HG03139 (cell line): ENCODE data around the gene SIRT3.

Experiments used
- ATAC-seq: cut with Tn5 transposase; IDR thresholded peaks from one replicate; pipeline ENCODE4 v1.9.1; 2021; ENCODE audit not compliant: unreplicated experiment

The SIRT3 gene

DNA sequence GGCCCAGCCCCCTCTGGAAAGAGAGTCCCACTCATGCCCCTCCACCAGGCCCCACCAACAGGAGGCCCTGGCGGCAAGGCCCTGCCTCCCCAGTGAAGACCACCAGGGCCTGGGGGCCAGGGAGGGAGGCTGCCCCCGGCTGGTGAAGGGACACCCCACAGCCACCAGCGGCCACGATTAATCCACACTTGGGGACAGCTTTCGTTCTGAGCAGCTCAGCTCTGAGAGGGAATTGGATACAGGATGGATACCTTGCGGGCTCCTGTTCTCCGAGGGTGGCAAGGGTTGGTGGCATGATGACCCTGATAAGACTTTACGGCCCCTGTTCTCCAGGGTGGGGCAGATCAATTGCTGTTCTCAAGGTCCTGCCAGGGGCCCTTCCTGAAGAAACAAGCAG lies 35.2 kb upstream of the SIRT3 start:
- ATAC-seq = no peak

DNA sequence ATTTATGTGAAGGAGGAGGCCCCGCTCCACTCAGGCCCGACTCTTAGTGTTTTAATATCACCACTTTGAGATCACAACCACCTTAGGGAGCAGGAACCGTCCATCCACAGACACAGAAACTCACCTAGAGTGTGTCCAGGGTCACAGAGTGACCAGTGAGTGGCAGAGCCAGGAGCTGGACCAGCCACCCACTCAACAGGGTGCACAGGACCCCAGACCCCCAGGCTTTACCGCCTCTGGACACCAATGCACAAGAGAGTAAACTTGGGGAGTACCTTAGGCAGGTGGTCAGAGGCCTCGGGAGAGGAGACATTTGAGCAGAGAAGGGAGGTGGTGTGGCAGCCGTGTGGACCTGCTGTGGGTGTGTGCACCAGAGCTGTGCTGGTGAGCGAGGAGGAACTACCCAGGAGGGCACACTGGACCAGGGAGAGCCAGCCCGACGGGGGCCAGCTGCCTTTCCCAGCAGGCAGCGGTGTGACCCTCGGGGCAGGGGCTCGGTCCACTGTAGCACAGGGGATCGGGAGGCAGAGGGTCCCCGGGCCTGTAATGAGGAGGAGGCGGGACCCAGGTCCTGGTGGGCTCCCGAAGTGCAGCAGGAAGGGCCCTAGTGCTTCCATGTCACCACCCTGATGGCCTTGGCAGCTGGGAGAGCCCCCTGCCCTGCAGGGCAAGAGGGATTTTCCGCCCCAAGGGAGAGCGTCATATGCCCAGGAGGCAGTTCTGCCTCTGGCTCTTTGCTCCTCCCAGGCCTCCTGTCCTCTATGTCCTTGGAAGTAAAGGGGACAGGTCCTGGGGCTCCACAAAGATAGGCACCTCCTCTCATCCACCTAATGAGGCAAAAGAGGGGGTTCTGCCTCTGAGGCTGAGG lies 34.5 kb upstream of the SIRT3 start:
- no peak for ATAC-seq

DNA sequence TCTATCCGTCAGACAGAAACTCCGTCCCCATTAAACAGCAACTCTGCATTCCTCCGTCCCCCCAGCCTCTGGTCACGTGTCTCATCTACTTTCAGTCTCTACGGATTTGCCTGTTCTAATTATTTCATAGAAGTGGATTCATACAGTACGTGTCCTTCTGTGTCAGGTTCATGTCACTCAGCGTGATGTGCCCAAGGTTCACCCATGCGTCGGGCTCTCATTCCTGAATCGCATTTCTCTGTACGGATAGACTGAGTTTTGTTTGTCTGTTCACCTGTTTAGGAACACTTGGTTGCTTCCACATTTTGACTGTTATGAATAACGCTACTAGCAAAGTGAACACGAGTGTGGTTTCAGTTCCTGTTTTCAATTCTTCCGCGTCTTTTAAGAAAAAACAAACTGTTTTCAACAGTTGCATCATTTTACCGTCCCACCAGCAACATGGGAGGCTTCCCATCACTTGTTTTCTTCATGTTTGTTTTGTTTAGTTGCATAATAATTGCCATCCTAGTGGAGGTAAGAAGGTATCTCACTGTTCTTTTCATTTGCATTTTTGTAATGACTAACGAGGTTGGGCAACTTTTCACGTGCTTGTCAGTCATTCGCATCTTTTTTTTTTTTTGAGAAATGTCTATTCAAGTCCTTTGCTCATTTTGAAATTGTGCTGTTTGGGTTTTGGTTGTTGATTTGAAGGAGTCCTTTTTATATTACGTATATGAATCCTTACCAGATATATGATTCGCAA lies 33.2 kb upstream of the SIRT3 start:
- ATAC-seq = peak; percentile 58

DNA sequence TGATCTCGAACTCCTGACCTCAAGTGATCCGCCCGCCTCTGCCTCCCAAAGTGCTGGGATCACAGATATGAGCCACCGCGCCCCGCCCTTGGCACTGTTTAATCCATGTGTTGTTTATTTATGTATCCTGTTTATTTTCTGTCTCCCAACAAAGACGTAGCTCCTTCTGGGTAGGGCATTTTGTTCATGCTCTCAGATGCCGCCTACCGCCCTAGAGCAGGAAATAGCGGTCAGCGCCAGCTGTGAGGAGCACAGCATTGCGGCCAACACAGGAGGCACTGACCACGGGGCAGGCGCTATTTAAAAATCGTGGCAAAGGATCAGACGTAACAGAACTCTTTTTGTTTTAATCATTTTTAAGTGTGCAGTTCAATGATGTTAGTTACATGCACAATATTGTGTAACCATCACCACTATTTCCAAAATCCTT lies 32.6 kb upstream of the SIRT3 start:
- ATAC-seq = peak; percentile 44

GRCh38 chr11:267491-267994 lies 31.4 kb upstream of the SIRT3 start:
- no peak for ATAC-seq

- ATAC-seq = no peak
Measured at GRCh38 chr11:266676-267439, 30.7 kb upstream of the SIRT3 start.

DNA sequence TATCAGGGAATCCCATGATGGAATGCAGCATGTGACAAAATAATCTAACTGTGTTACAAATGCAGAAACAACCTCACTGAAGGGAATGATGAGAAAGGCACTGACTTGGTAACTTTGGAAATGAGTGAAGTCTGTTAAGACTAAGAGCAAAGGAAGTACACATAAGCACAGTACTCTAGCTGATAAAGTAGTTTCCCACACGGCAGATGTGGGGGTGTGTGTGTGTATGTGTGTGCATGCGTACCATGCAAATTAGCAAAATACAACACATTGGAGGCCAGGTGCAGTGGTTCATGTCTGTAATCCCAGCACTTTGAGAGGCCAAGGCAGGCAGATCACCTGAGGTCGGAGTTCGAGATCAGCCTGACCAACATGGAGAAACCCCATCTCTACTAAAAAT lies 25.5 kb upstream of the SIRT3 start:
- ATAC-seq = no peak

- ATAC-seq = no peak
Measured at GRCh38 chr11:259413-259812, 23.3 kb upstream of the SIRT3 start.

GRCh38 chr11:257766-258493 lies 21.8 kb upstream of the SIRT3 start:
- ATAC-seq = no peak

- ATAC-seq = no peak
Measured at GRCh38 chr11:256952-257737, 21.0 kb upstream of the SIRT3 start.

DNA sequence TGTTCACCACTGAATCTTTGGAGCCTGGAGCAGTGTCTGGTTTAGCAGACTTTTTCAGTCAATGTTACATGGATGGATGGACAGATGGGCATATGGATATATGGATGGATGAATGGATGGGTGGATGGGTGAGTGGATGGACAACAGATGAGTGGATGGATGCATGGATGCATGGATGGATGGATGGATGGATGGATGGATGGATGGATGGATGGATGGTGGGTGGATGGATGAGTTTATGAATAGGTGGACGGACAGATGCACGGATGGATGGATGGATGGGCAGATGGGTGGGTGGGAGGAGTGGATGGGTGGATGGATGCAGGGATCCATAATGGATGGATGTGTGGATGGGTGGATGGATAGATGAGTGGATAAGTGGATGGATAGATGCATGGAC lies 19.7 kb upstream of the SIRT3 start:
- ATAC-seq = no peak

DNA sequence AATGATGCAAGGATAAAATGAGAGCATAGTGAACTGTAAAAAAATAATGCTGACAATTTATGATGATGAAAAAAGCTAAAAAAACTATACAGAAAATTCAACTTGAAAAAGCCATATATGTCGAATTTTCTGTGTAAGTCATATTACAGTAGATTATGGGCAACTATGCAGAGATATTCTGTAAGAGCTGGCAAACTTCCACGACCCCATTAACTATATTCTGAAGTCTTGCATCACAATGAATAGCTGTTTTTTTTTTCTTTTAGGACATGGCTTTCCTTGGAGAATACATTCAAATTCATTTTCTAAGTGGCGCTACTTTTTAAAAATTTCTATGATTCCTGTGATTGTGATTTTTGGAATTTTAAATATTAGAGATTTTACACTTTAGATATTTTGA lies 19.0 kb upstream of the SIRT3 start:
- ATAC-seq = no peak

DNA sequence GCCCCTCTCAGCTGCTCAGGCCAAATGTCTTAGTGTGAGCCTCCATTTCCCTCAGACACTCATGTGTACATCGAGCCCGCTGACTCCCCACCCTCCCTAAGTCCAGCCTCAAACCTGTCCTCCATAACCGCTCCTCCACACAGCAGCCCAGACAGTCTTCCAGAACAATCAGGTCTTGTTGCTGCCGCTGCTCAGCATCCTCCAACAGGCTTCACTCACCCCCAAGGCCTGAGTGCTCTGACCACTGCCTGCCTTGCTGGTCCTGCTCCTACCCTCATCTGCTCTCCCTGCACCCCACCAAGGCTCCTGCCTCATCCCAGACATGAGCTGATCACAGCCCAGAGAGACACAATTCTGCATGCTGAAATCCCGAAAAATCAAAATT lies 17.7 kb upstream of the SIRT3 start:
- ATAC-seq = no peak

DNA sequence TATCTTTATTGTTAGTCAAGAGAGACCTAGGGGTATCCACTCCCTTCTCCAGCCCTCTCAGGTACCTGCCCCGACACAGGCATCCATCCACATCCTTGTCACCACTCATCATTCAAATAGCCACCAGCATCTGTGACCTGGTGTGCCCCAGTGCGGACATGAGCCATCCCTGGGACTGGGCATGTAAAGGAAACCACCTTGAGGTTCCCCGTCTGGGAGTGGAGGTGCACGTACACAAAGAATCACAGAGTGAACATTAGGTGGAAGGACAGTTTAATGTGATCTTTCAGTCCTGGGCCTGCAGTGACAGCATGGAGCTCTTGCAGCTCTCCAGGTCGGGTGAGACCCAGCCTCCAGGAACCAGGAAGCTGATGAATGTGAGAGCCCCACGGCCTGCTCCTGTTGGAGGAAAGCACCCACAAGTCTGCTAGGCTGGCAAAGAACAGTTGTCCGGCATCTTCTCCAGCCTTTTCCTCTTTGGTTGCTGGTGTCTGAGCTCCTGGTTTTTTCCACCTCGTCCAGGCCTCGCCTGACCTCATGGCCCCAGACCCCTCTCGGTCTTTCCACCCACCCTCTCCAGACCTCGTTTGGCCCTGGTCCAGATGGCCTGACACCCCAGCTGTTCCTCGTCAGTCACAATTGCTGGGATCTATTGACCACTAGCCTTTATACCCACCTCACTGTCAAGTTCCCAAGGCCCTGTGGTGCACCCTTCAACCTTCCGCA lies 17.2 kb upstream of the SIRT3 start:
- no peak for ATAC-seq

- ATAC-seq = no peak
Measured at GRCh38 chr11:252666-253065, 16.5 kb upstream of the SIRT3 start.

DNA sequence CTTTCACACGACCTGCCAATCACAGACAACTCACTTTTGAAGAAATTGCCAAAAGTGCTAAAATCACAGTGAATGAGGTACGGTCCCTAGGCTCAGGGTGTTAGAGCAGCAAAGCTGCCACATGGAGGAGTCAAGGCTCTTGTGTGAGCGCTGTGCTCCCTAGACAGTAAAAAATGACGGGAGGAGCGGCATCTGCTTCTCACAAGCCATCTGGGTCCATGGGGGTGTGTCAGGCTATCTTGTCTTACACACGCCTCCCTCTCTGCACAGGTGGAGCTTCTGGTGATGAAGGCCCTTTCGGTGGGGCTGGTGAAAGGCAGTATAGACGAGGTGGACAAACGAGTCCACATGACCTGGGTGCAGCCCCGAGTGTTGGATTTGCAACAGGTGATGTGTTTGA lies 15.4 kb upstream of the SIRT3 start:
- no peak for ATAC-seq

DNA sequence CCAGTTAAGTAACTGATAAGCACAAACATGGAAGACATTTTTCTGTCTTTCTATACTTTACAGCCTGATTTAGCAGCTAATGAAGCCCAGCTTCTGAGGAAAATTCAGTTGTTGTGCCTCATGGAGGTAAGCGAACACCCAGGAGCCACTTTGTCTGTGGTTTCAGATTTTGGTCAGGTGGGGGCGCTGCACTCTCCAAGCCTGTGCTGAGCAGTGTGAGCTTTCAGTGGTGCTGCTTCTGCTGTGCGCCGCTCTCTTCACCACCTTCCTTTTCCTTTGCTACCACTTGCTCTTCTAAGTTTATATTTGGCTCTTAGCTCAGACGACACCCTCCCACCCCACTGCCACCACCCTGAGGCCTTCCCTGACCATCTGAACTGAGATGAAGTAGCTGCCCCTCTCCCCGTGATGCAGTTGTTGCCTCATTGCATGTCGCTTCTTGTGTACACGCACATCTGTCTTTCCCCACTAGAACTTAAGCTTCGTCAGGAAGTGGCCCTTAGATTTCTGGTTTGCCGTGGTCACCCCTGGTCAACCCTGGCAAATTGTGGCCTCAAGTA lies 14.7 kb upstream of the SIRT3 start:
- ATAC-seq = no peak

- ATAC-seq = no peak
Measured at GRCh38 chr11:250274-250673, 14.1 kb upstream of the SIRT3 start.

DNA sequence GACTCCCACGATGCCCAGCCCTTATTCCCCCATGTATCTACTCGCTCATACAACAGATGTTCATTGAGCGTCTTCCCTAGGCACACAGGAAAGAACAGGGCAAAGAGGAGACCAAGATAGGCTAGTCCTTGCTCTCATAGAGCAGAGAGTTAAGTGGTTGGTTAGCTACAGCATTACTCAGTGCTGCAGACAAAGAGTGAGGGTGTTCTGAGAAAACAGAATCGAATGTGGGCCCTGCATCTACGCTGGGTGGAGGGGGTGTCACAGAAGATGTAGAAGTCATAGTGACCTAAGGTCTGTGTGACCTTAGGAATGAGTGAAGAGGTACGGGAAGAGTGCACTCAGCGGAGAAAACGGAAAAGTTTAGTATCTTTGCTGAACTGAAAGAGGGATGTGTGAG lies 12.9 kb upstream of the SIRT3 start:
- ATAC-seq = no peak
